ENCODE results near the gene FOXC2. TPM values are rescaled to one million over a fixed set of nuclear protein-coding genes. Genes with fewer than 3 reads are reported as not detected.
"Not testable (repeated sequence)": the region's sequence is repeated elsewhere in the genome, so short reads cannot be mapped to it uniquely, and the experiment has no call there.

FOXC2 gene
- total RNA-seq, 1 experiment from 2014 or later, result 3.0 TPM

DNA sequence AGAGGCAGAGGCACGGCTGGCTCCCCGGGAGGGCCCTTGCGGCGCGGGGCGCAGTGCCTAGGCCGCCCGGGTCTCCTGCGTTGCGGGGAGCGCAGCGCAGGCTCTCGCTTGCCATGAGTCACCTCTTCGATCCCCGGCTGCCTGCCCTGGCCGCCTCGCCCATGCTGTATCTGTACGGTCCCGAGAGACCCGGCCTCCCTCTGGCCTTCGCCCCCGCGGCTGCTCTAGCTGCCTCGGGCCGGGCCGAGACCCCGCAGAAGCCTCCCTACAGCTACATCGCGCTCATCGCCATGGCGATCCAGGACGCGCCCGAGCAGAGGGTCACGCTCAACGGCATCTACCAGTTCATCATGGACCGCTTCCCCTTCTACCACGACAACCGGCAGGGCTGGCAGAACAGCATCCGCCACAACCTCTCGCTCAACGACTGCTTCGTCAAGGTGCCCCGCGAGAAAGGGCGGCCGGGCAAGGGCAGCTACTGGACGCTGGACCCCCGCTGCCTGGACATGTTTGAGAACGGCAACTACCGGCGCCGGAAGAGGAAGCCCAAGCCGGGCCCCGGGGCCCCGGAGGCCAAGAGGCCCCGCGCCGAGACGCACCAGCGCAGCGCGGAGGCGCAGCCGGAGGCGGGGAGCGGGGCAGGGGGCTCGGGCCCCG, 12.1 kb downstream of the FOXC2 start:
- Histone ChIP-seq H3K4me3 (peak overlapping the region; percentile 63), H3K4me1 (no peaks in the 10 kb centered on the region; the same call in 1 of the 2 replicates), H3K27me3 (no peaks in the 10 kb centered on the region), H3K36me3 (0 out of 2 replicates have a peak, but pooled peaks cover 2% of the 10 kb centered on the region), H3K27ac (peak overlapping the region; percentile 78), H3K9me3 (replicated peaks) (no peaks in the 10 kb centered on the region)
- peak; percentile 53 to 58 for DNase-seq

DNA sequence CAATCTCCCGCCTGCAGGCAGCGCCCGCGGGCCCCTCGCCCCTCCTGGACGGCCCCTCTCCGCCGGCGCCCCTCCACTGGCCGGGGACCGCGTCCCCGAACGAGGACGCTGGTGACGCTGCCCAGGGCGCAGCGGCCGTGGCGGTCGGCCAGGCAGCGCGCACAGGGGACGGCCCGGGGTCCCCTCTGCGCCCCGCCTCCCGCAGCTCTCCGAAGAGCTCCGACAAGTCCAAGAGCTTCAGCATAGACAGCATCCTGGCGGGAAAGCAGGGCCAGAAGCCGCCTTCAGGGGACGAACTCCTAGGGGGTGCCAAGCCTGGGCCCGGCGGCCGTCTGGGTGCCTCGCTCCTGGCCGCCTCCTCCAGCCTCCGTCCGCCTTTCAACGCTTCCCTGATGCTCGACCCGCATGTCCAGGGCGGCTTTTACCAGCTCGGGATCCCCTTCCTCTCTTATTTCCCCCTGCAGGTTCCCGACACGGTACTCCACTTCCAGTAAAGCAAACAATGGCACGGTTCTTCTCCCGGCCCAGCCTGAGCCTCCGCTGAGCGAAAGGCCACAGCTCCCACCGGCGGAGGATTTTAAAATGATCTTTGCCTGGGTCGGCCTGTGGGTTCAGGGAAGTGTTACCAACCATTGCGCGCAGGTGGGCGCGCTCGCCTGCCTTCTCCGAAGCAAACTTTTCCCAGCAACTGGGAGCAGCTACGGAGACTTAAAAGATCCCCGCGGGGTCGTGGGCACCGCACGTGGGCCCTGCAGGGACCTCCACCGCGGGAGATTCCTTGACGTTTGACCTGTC, 12.8 kb downstream of the FOXC2 start:
- Histone ChIP-seq H3K4me1 (peaks cover 6% of the 10 kb centered on the region), H3K27me3 (no peaks in the 10 kb centered on the region), H3K27ac (no peak overlapping the region), H3K9me3 (replicated peaks) (no peaks in the 10 kb centered on the region), H3K36me3 (0 out of 2 replicates have a peak, but pooled peaks cover 2% of the 10 kb centered on the region), H3K4me3 (no peak overlapping the region)
- DNase-seq, result no peak

DNA sequence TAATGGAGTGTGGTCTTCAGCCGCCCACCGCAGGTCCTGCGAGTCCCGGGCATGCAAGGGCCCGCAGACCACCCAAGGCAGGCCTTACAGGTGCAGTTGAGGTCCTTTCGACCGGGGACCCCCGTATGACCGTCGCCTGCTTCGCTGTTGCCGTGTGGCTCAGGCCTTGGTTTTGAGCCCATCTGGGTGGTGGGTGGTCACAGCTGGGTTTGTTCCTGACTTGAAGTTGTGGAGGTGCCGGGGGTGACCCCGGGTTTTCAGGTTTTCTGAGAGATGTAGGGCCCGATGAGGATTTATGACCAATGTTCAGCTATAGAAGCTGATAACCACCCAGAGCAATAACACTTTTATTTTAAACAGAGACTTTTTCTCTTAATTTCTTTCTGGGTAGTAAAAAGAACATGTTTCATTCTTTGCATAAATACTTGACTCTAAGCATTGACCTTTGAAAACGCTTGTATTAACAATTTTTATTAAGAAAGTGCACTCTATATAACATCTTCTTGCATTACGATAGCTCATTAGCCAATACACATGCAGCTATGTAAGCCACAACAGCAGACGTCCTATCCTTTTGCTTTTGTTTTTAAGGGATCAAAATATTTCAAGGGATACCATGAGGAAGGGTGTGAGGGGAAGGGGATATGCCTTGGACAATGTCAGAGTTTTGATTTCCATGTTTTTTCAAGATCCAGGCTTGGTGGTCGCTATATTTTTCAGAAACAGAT, 13.6 kb downstream of the FOXC2 start:
- Histone ChIP-seq H3K27me3 (no peaks in the 10 kb centered on the region), H3K4me3 (no peak overlapping the region), H3K36me3 (0 out of 2 replicates have a peak, but pooled peaks cover 2% of the 10 kb centered on the region), H3K27ac (no peak overlapping the region), H3K9me3 (replicated peaks) (no peaks in the 10 kb centered on the region), H3K4me1 (peaks cover 6% of the 10 kb centered on the region)
- DNase-seq, result no peak

DNA sequence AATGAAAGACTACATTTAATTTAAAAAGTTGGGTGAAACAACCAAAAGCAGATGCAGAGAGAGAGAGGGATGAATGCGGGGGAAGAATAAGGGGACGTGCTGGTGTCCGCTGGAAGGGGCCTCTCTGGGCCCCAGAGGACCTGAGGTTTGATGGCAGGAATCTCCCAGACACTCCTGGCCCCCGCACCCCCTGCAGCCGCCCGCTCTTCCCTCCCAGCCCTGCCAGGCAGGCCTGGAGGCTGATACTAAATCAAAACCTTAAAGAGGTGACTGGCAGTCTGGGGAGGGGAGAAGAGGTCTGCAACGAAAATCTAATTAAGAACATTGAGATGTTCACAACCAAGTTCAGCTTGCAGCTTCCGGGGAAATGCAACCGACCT, 14.2 kb downstream of the FOXC2 start:
- no peak overlapping the region for H3K27ac ChIP-seq
- H3K36me3 ChIP-seq, result 0 out of 2 replicates have a peak, but pooled peaks cover 2% of the 10 kb centered on the region
- DNase-seq, result no peak
- no peaks in the 10 kb centered on the region for H3K9me3 ChIP-seq (replicated peaks)
- H3K4me3 ChIP-seq, result no peak overlapping the region
- H3K27me3 ChIP-seq, result no peaks in the 10 kb centered on the region
- H3K4me1 ChIP-seq, result peaks cover 6% of the 10 kb centered on the region

DNA sequence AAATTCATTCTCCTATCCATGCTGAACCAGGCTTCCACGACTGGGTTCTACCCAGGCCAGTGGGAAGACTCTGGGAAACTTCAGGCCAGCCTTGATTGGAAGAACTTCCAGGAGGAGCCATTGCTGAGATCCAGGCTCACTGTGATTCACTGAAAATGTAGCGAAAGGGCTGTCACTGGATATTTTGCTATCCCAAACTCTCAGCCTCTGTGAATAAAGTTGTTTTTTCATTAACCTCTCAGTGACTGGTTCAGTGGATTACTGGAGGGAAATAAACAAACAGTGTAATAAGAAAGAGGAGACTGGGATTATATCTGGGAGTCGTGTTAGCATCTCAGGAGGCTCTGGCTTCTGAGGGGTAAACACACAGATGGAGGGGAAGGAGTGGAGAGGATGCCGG, 14.8 kb downstream of the FOXC2 start:
- Histone ChIP-seq H3K4me3 (no peak overlapping the region), H3K4me1 (peaks cover 6% of the 10 kb centered on the region), H3K9me3 (replicated peaks) (no peaks in the 10 kb centered on the region), H3K27me3 (no peaks in the 10 kb centered on the region), H3K36me3 (0 out of 2 replicates have a peak, but pooled peaks cover 2% of the 10 kb centered on the region), H3K27ac (no peak overlapping the region)
- no peak for DNase-seq

DNA sequence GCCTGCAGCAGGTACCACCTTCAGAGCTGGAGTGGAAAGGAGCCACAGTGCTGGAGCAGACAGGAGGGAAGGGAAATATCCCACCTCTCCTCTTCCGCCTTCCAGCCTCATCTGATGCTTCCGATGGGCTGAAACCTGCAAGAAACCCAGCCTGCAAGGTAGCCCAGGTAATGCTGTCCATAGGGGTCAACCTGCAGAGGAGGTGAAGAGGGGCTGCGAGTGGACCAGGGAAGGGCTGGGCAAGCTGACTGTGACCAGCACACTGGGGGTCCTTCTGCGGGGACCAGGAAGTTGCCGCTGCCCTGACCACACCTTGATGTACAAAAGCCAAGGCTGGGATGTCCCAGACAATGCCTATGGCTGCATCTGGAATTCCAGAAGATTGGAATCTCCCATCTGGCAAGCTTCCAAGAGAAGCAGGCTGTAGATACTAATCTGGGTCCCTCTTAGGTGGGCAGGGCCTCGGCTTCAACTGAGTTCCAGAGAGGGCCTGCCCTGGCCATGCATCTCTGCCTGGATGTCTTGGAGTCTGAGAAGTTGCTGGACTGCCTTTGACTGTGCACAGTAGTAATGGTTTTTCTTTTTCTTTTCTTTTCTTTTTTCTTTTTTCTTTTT, 17.5 kb downstream of the FOXC2 start:
- Histone ChIP-seq H3K27ac (no peak overlapping the region), H3K36me3 (0 out of 2 replicates have a peak, but pooled peaks cover 2% of the 10 kb centered on the region), H3K27me3 (no peaks in the 10 kb centered on the region), H3K4me1 (peaks cover 6% of the 10 kb centered on the region), H3K9me3 (replicated peaks) (no peaks in the 10 kb centered on the region), H3K4me3 (no peak overlapping the region)
- peak; percentile 59 to 65 for DNase-seq

DNA sequence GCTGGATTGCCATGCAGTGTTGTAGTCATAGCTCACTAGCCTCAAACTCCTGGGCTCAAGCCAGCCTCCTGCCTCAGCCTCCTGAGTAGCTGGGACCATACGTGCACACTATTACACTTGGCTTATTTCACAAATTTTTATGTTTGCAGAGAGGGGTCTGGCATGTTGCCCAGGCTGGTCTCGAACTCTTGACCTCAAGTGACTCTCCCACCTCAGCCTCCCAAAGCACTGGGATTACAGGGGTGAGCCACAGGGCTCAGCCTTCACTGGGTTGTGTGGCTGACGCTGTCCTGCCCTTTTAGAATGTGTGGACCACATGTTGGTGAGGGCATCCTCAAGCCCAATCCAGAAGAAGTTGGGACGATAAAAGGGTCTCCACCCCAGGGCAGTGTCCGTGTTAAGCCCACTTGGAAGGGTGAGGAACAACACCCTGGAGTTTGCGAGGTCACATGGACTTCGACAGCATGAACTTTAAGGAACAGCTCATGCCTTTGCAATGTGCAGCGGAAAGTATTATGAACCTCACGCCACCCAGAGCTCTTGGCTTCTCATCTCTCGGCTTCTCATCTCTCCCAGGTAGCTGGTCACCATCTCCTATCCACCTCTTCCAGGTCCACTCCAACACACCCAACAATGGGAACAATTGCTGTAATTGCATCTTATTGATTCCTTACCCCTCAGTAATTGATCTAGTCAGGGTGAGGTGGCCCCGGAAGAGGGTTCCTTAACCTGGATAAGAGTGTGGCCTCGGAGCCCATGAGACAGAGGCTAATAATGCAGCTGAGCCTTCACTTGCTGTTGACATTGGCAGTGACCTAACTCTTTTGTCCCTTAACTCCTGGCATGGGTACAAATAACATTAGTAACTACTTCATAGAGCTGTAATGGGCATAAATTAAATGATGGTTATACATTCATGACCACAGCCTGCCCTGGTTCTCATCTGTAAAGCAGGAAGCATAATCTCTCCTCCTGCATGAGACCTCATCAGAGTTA, 18.4 kb downstream of the FOXC2 start:
- no peak for DNase-seq
- H3K4me1 ChIP-seq, result peaks cover 6% of the 10 kb centered on the region
- H3K9me3 ChIP-seq (replicated peaks), result no peaks in the 10 kb centered on the region
- no peak overlapping the region for H3K27ac ChIP-seq
- H3K4me3 ChIP-seq, result no peak overlapping the region
- H3K36me3 ChIP-seq, result 0 out of 2 replicates have a peak, but pooled peaks cover 2% of the 10 kb centered on the region
- H3K27me3 ChIP-seq, result no peaks in the 10 kb centered on the region

DNA sequence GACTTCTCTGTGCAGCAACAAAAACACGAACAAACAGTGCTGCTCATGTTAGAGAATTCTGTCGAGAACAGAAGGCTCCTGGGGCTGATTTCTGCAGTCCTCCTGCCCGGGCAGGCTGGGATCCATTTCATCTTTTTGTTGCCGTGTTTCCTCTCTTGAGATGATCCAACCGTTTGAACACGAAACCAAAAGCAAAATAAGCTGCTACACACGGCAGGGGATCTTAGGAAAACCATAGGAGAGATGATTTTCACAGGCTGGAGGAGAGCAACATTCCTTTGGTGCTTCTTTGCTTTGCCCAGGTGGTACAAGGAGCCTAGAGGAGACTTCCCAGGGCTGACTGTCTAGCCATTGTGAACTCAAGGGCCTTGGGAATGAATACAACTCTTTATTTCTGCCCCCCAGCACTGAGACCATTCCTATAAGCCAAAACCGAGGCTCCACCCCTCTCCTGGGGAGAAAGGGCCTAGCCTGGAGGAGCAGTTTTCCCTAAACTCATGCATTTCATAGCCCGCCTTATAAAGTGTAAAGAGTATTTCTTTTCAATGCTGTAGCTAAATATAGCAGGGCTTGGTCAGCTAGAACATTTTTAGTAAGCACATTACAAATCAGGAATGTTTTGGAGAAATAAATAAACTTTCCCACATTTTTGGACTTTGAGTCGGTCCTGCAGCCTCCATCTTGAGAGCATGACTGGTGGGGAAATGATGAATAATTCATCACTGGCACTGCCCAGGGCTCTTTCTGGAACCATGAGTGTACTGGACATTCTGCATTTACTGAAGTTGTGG, 19.4 kb downstream of the FOXC2 start:
- no peaks in the 10 kb centered on the region for H3K27me3 ChIP-seq
- no peak overlapping the region for H3K4me3 ChIP-seq
- no peaks in the 10 kb centered on the region for H3K9me3 ChIP-seq (replicated peaks)
- peaks cover 6% of the 10 kb centered on the region for H3K4me1 ChIP-seq
- no peak overlapping the region for H3K27ac ChIP-seq
- no peaks in the 10 kb centered on the region for H3K36me3 ChIP-seq
- DNase-seq, result no peak

DNA sequence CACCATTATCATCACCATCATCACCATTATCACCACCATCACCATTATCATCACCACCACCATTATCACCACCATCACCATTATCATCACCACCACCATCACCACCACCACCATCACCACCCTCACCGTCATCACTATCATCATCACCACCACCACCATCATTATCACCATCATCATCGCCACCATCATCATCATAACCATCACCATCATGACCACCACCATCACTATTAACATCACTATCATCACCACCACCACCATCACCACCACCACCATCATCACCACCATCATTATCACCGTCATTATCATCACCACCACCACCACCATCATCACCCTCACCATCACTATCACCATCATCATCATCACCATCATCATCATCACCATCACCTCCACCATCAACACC, 20.9 kb downstream of the FOXC2 start:
- H3K9me3 ChIP-seq (replicated peaks), result no peaks in the 10 kb centered on the region
- H3K27me3 ChIP-seq, result no peaks in the 10 kb centered on the region
- no peak overlapping the region for H3K27ac ChIP-seq
- H3K4me3 ChIP-seq, result no peak overlapping the region
- no peaks in the 10 kb centered on the region for H3K36me3 ChIP-seq
- H3K4me1 ChIP-seq, result peaks cover 6% of the 10 kb centered on the region
- DNase-seq, result no peak

DNA sequence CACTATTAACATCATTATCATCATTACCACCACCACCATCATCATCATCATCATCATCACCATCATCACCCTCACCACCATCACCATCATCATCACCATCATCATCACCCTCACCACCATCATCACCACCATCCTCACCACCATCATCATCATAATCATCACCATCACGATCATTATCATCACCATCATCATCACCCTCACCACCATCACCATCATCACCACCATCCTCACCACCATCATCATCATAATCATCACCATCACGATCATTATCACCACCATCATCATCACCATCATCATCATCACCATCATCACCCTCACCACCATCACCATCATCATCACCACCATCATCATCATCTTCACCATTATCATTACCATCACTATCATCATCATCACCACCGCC, 21.3 kb downstream of the FOXC2 start:
- not testable (repeated sequence) for DNase-seq; H3K27ac ChIP-seq; H3K4me3 ChIP-seq; H3K36me3 ChIP-seq; H3K4me1 ChIP-seq; H3K27me3 ChIP-seq; H3K9me3 ChIP-seq (replicated peaks)

DNA sequence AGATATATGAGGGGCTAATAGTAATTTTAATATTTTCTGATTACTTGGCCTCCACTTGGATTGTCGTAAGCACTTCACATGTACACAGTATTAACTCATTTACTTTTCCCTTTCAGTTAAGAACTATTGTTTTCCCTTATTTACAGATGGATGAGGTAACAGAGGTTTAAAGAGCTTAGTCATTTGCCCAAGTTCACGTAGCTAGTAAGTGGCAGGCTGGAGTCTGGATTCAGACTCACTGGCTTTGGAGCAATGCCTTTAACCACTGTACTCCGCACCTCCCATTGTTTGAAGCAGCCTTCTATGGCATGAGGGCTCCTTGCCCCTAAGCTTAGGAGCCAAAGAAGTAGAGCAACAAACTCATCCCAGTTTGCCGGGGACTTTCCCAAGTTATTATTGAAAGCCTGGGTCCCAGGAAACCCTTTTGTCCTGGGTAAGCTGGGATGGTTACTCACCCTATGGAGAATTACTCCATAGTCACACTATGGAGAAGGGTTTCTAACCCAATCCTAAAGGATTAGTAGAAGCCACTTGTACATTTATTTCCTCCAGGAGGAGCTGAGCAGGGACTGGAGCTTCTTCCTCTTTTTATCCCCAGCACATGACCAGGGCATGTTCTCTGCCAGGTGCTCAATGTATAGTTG, 24.0 kb downstream of the FOXC2 start:
- no peak overlapping the region for H3K4me3 ChIP-seq
- H3K36me3 ChIP-seq, result no peaks in the 10 kb centered on the region
- no peak overlapping the region for H3K27ac ChIP-seq
- H3K4me1 ChIP-seq, result no peaks in the 10 kb centered on the region
- H3K9me3 ChIP-seq (replicated peaks), result no peaks in the 10 kb centered on the region
- H3K27me3 ChIP-seq, result no peaks in the 10 kb centered on the region
- DNase-seq, result no peak

DNA sequence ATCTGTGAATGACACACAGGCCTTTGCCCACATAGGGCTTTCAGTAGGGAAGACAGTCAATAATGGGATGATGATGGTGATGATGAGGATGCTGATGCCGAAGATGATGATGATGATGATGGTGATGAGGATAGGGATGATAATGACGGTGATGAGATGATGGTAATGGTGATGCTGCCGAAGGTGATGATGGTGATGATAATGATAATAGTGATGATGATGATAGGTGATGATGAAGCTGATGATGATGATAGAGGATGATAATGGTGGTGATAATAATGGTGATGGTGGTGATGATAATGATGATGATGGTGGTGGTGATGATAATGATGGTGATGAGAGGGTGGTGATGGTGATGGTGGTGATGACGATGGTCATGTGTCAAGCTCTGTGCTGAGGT, 24.6 kb downstream of the FOXC2 start:
- Histone ChIP-seq H3K4me3 (no peak overlapping the region), H3K27ac (no peak overlapping the region), H3K9me3 (replicated peaks) (no peaks in the 10 kb centered on the region), H3K4me1 (no peaks in the 10 kb centered on the region), H3K27me3 (no peaks in the 10 kb centered on the region), H3K36me3 (no peaks in the 10 kb centered on the region)
- no peak for DNase-seq

Data from SJCRH30 (cell line).